ENCODE data around the gene E2F4.

E2F4 gene

DNA sequence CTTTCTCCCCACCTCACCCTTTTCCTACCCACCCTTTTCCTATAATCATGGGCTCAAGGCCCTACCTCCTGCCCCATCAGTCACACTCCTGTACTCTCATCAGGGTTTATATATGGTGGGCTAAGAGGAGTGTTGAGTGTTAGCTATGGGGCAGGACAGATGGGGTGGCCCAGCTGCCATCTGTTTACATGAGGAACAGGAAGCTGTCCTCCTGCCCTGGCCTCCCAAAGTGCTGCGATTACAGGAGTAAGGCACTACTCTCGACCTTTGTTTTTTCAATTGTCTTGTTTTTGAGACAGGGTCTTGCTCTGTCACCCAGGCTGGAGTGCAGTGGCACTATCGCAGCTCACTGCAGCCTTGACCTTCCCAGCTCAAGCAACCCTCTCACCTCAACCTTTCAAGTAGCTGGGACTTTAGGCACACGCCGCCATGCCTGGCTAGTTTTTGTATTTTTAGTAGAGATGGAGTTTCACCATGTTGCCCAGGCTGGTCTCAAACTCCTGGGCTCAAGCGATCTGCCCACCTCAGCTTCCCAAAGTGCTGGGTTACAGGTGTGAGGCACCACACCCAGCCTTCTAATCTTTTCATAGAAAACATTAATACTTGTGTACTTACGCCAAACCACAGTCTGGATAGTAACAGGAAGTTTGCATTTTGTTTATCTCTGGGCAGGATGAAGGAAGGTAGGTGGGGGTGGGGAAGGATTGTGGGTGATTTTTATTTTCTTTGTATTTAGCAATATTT lies 33.9 kb upstream of the E2F4 start:
- Histone ChIP-seq H3K9me3 (ENCODE audit: control extremely low read depth in 1 of 5, control insufficient read depth in 4 of 5, insufficient read depth in 2 of 5, low read depth in 1 of 5, low read length in 4 of 5) (peaks cover 0 to 4% (median 0%) of the 10 kb centered on the region in 5 experiments), H3K27ac (ENCODE audit: insufficient read depth in 1 of 2, low read depth in 1 of 2, low read length in 2 of 2, poor library complexity in 1 of 2, severe bottlenecking in 2 of 2) (no peak overlapping the region), H3K4me1 (ENCODE audit: control extremely low read depth in 1 of 4, control insufficient read depth in 4 of 4, insufficient read depth in 4 of 4, low read length in 3 of 4) (peaks cover 3 to 56% (median 46%) of the 10 kb centered on the region in 4 experiments), H3K27me3 (replicated peaks in 2 of 5; ENCODE audit: control insufficient read depth in 4 of 5, insufficient read depth in 5 of 5, low read length in 4 of 5) (peaks cover 6 to 39% (median 15%) of the 10 kb centered on the region in 5 experiments), H3K36me3 (ENCODE audit: control insufficient read depth in 4 of 4, insufficient read depth in 4 of 4, low read length in 3 of 4) (no peaks in the 10 kb centered on the region), H3K4me3 (ENCODE audit: control insufficient read depth in 1 of 7, extremely low read depth in 1 of 7, insufficient read depth in 4 of 7, low read depth in 2 of 7, low read length in 6 of 7) (no peak overlapping the region)
- WGBS (ENCODE audit: insufficient coverage): 94% methylated on average over 4 of the region's 7 CpGs
- POLR2A ChIA-PET: interaction anchor here (1.7 kb wide), 1 partner anchor 144 kb away, joined by 3 read pairs; no protein-coding TSS in a partner anchor
- CTCF ChIA-PET: interaction anchor here (0.7 to 5.3 kb wide), 21 partner anchors 11 to 196 kb away, joined by 3 to 65 read pairs (median 4); partner anchors contain the start of gene NOL3
- no peak for DNase-seq

DNA sequence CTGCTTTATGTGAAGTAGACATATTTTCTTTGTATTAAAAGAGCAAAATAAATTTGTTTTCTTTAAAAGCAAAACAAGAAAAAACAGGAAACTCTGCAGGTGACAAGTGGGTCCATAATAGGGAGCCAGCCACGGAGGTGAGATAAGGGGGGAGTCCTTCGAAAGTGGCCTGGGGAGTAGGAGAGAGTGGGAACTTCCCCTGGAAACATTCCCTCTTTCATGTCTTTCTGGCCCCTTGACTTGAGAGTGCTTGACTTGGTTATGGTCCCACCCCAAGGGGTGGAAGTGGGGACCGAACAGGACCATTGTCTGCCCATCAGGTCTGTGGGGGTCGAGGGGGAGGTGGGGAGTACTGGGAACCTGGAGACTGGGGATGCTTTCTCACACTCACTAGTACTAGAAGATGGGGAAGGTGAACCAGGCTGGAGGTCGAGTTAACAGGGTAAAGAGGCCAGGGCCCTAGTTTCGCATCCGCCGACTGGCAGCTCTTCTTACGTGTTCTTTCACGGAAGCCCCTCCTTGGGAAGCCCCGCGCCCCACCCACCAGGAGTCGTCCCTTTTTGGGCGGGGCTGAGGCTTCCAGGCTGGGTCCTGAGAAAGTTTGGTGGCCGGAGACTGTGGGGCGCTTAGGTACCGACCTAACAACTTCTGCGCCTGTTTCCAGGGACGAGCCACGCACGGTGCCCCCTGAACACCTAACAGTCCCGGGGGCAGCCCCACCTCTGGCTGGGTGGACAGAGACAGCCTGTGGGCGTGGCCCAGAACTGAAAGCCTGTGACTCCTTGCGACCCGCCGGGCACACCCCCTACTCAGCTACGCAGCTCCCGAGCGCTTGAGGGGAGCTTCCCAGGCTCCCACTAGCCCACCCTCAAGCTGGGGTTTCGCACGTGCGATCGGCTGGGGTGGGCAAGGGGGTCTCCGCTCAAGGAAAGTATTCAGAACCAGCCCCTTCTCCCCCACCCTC lies 33.0 kb upstream of the E2F4 start:
- H3K4me3 ChIP-seq (ENCODE audit: control insufficient read depth in 1 of 7, extremely low read depth in 1 of 7, insufficient read depth in 4 of 7, low read depth in 2 of 7, low read length in 6 of 7): peak overlapping the region; percentile 74 to 92 (median 84)
- ChIA-PET CTCF (interaction anchor here (0.5 to 5.3 kb wide), 17 partner anchors 8 to 194 kb away, joined by 3 to 65 read pairs (median 3); partner anchors contain the start of gene B3GNT9), POLR2A (no interaction called here)
- peaks cover 0 to 4% (median 0%) of the 10 kb centered on the region in 5 experiments for H3K9me3 ChIP-seq (ENCODE audit: control extremely low read depth in 1 of 5, control insufficient read depth in 4 of 5, insufficient read depth in 2 of 5, low read depth in 1 of 5, low read length in 4 of 5)
- 4% methylated on average over 25 of the region's 34 CpGs for WGBS (ENCODE audit: insufficient coverage)
- H3K27ac ChIP-seq (ENCODE audit: insufficient read depth in 1 of 2, low read depth in 1 of 2, low read length in 2 of 2, poor library complexity in 1 of 2, severe bottlenecking in 2 of 2): peak overlapping the region in 1 of 2 experiments; percentile 64
- H3K4me1 ChIP-seq (ENCODE audit: control extremely low read depth in 1 of 4, control insufficient read depth in 4 of 4, insufficient read depth in 4 of 4, low read length in 3 of 4): peaks cover 3 to 59% (median 49%) of the 10 kb centered on the region in 4 experiments
- peaks cover 6 to 48% (median 16%) of the 10 kb centered on the region in 5 experiments for H3K27me3 ChIP-seq (replicated peaks in 2 of 5; ENCODE audit: control insufficient read depth in 4 of 5, insufficient read depth in 5 of 5, low read length in 4 of 5)
- peak in 2 of 3 donors; percentile 57 to 67 for DNase-seq
- no peaks in the 10 kb centered on the region for H3K36me3 ChIP-seq (ENCODE audit: control insufficient read depth in 4 of 4, insufficient read depth in 4 of 4, low read length in 3 of 4)

DNA sequence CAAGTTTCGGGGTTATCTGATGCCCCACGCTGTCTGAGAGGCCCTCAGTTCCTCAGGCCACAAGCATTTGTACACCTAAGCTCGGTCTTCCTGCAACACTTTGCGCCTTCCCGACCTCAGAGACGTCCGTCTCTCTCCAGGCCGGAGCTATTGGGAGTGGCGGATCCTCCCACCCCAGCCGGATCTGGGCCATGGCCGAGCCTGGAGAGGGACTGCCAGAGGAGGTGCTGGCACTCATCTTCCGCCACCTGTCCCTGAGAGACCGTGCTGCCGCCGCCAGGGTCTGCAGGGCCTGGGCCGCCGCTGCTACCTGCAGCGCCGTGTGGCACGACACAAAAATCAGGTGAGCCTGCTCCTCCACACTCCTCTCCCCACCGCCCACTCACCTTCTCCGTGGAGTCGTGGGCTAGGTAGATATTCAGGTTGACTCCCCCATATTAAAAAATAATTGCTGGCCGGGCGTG lies 30.3 kb upstream of the E2F4 start:
- Histone ChIP-seq H3K27me3 (replicated peaks in 2 of 5; ENCODE audit: control insufficient read depth in 4 of 5, insufficient read depth in 5 of 5, low read length in 4 of 5) (peaks cover 6 to 56% (median 19%) of the 10 kb centered on the region in 5 experiments), H3K9me3 (ENCODE audit: control extremely low read depth in 1 of 5, control insufficient read depth in 4 of 5, insufficient read depth in 2 of 5, low read depth in 1 of 5, low read length in 4 of 5) (no peaks in the 10 kb centered on the region), H3K36me3 (ENCODE audit: control insufficient read depth in 4 of 4, insufficient read depth in 4 of 4, low read length in 3 of 4) (no peaks in the 10 kb centered on the region), H3K4me1 (ENCODE audit: control extremely low read depth in 1 of 4, control insufficient read depth in 4 of 4, insufficient read depth in 4 of 4, low read length in 3 of 4) (peaks cover 3 to 71% (median 58%) of the 10 kb centered on the region in 4 experiments), H3K4me3 (ENCODE audit: control insufficient read depth in 1 of 7, extremely low read depth in 1 of 7, insufficient read depth in 4 of 7, low read depth in 2 of 7, low read length in 6 of 7) (no peak overlapping the region), H3K27ac (ENCODE audit: insufficient read depth in 1 of 2, low read depth in 1 of 2, low read length in 2 of 2, poor library complexity in 1 of 2, severe bottlenecking in 2 of 2) (no peak overlapping the region)
- 51% methylated on average over 23 of the region's 25 CpGs for WGBS (ENCODE audit: insufficient coverage)
- DNase-seq: no peak
- ChIA-PET CTCF (interaction anchor here (0.8 to 3.0 kb wide), 9 partner anchors 8 to 186 kb away, joined by 3 to 15 read pairs (median 5); partner anchors contain the start of genes B3GNT9, EXOC3L1 and NOL3), POLR2A (no interaction called here)

GRCh38 chr16:67162506-67163163 lies 29.3 kb upstream of the E2F4 start:
- Histone ChIP-seq H3K9me3 (ENCODE audit: control extremely low read depth in 1 of 5, control insufficient read depth in 4 of 5, insufficient read depth in 2 of 5, low read depth in 1 of 5, low read length in 4 of 5) (no peaks in the 10 kb centered on the region), H3K27ac (ENCODE audit: insufficient read depth in 1 of 2, low read depth in 1 of 2, low read length in 2 of 2, poor library complexity in 1 of 2, severe bottlenecking in 2 of 2) (no peak overlapping the region), H3K27me3 (replicated peaks in 2 of 5; ENCODE audit: control insufficient read depth in 4 of 5, insufficient read depth in 5 of 5, low read length in 4 of 5) (peaks cover 6 to 66% (median 20%) of the 10 kb centered on the region in 5 experiments), H3K4me1 (ENCODE audit: control extremely low read depth in 1 of 4, control insufficient read depth in 4 of 4, insufficient read depth in 4 of 4, low read length in 3 of 4) (peaks cover 3 to 75% (median 58%) of the 10 kb centered on the region in 4 experiments), H3K36me3 (ENCODE audit: control insufficient read depth in 4 of 4, insufficient read depth in 4 of 4, low read length in 3 of 4) (no peaks in the 10 kb centered on the region), H3K4me3 (ENCODE audit: control insufficient read depth in 1 of 7, extremely low read depth in 1 of 7, insufficient read depth in 4 of 7, low read depth in 2 of 7, low read length in 6 of 7) (peak overlapping the region in 3 of 7 experiments; percentile 57 to 66 (median 61))
- DNase-seq: no peak
- 3% methylated on average over 40 of the region's 44 CpGs for WGBS (ENCODE audit: insufficient coverage)
- CTCF ChIA-PET: interaction anchor here (0.9 to 3.0 kb wide), 12 partner anchors 7 to 190 kb away, joined by 3 to 15 read pairs (median 4); partner anchors contain the start of genes B3GNT9, EXOC3L1 and NOL3
- POLR2A ChIA-PET: interaction anchor here (1.0 kb wide), 1 partner anchor 29 kb away, joined by 3 read pairs; the partner anchor contains the start of gene E2F4

- peaks cover 6 to 74% (median 22%) of the 10 kb centered on the region in 5 experiments for H3K27me3 ChIP-seq (replicated peaks in 2 of 5; ENCODE audit: control insufficient read depth in 4 of 5, insufficient read depth in 5 of 5, low read length in 4 of 5)
- POLR2A ChIA-PET: interaction anchor here (1.0 kb wide), 1 partner anchor 29 kb away, joined by 3 read pairs; the partner anchor contains the start of gene E2F4
- peaks cover 3 to 73% (median 55%) of the 10 kb centered on the region in 4 experiments for H3K4me1 ChIP-seq (ENCODE audit: control extremely low read depth in 1 of 4, control insufficient read depth in 4 of 4, insufficient read depth in 4 of 4, low read length in 3 of 4)
Measured at GRCh38 chr16:67163164-67163998, 28.6 kb upstream of the E2F4 start.

More at GRCh38 chr16:67163164-67163998, 28.6 kb upstream of the E2F4 start:
- no peaks in the 10 kb centered on the region for H3K9me3 ChIP-seq (ENCODE audit: control extremely low read depth in 1 of 5, control insufficient read depth in 4 of 5, insufficient read depth in 2 of 5, low read depth in 1 of 5, low read length in 4 of 5)
- DNase-seq: peak in 2 of 3 donors; percentile 60 to 75
- peak overlapping the region in 6 of 7 experiments; percentile 16 to 66 (median 48) for H3K4me3 ChIP-seq (ENCODE audit: control insufficient read depth in 1 of 7, extremely low read depth in 1 of 7, insufficient read depth in 4 of 7, low read depth in 2 of 7, low read length in 6 of 7)
- H3K36me3 ChIP-seq (ENCODE audit: control insufficient read depth in 4 of 4, insufficient read depth in 4 of 4, low read length in 3 of 4): no peaks in the 10 kb centered on the region
- H3K27ac ChIP-seq (ENCODE audit: insufficient read depth in 1 of 2, low read depth in 1 of 2, low read length in 2 of 2, poor library complexity in 1 of 2, severe bottlenecking in 2 of 2): no peak overlapping the region
- whole genome bisulfite sequencing (ENCODE audit: insufficient coverage): under 1% methylated on average over 76 of the region's 99 CpGs
- CTCF ChIA-PET: interaction anchor here (0.9 to 2.5 kb wide), 12 partner anchors 10 to 211 kb away, joined by 3 to 13 read pairs (median 4); partner anchors contain the start of gene B3GNT9
